Measurements from ENCODE around the gene PDE6H. TPM values are rescaled to one million over a fixed set of nuclear protein-coding genes. Genes with fewer than 3 reads are reported as not detected.

Gene PDE6H
- total and polyA plus RNA-seq, 12 donors = 0.48 to 5.9 (median 1.5) TPM; not detected in 8

GRCh38 chr12:15020156-15020555 is 47.3 kb downstream of the PDE6H start:
- H3K4me3 ChIP-seq = no peak overlapping the region
- intact Hi-C loops (cut with DNase I) = no loop called here
- no peaks in the 10 kb centered on the region for H3K9me3 ChIP-seq (replicated peaks in 1 of 3)
- H3K36me3 ChIP-seq (replicated peaks in 1 of 2) = no peaks in the 10 kb centered on the region
- 84 to 90% (median 85%) methylated on average over 3 of the region's 3 CpGs for WGBS, 4 donors
- H3K27me3 ChIP-seq = no peaks in the 10 kb centered on the region
- DNase-seq = no peak
- H3K27ac ChIP-seq = no peak overlapping the region
- no peaks in the 10 kb centered on the region for H3K4me1 ChIP-seq (replicated peaks in 1 of 2)
- TF ChIP-seq POLR2A (IDR thresholded peaks at IDR 0.05) (no peak), CTCF (IDR thresholded peaks at IDR 0.05) (no peak)

Other genes starting within 250 kb of the PDE6H start
- gene WBP11, start 169.6 kb upstream of the PDE6H start, total RNA-seq = 100 to 1,000 TPM in 1 of 9 donors, 10 to 100 TPM in 8; 11.5 to 103 (median 29.5) TPM
- gene WBP11, start 169.6 kb upstream of the PDE6H start, polyA plus RNA-seq = 100 to 1,000 TPM in 1 of 3 donors, 10 to 100 TPM in 2; 16.6 to 112 (median 20.2) TPM
- 1 to 10 TPM; 2.6 to 9.3 (median 4.3) TPM for gene C12orf60, start 169.4 kb upstream of the PDE6H start, total RNA-seq
- 10 to 100 TPM in 1 of 3 donors, 1 to 10 TPM in 2; 3.1 to 12.5 (median 4.8) TPM for gene C12orf60, start 169.4 kb upstream of the PDE6H start, polyA plus RNA-seq
- gene SMCO3, start 158.9 kb upstream of the PDE6H start, total RNA-seq = under 1 TPM in 7 of 9 donors, not detected in 2; 0.11 to 0.41 (median 0.27) TPM
- under 1 TPM in 2 of 3 donors, not detected in 1; 0.20 to 0.24 TPM for gene SMCO3, start 158.9 kb upstream of the PDE6H start, polyA plus RNA-seq
- gene ART4, start 129.5 kb upstream of the PDE6H start, total RNA-seq = 10 to 100 TPM in 1 of 9 donors, 1 to 10 TPM in 6, under 1 TPM in 2; 0.22 to 15.2 (median 5.1) TPM
- gene ART4, start 129.5 kb upstream of the PDE6H start, polyA plus RNA-seq = 1 to 10 TPM in 1 of 3 donors, under 1 TPM in 2; 0.51 to 5.9 (median 0.88) TPM
- gene MGP, start 87.2 kb upstream of the PDE6H start, total RNA-seq = 1,000 to 10,000 TPM in 8 of 9 donors, 10 to 100 TPM in 1; 50.6 to 2,003 (median 1,303) TPM
- 1,000 to 10,000 TPM in 2 of 3 donors, 100 to 1,000 TPM in 1; 999 to 1,170 (median 1,064) TPM for gene MGP, start 87.2 kb upstream of the PDE6H start, polyA plus RNA-seq
- 1 to 10 TPM in 5 of 9 donors, under 1 TPM in 2, not detected in 2; 0.18 to 2.3 (median 1.1) TPM for gene ERP27, start 34.5 kb upstream of the PDE6H start, total RNA-seq
- gene ERP27, start 34.5 kb upstream of the PDE6H start, polyA plus RNA-seq = 1 to 10 TPM in 2 of 3 donors, under 1 TPM in 1; 0.34 to 3.0 (median 1.2) TPM
- 100 to 1,000 TPM in 5 of 9 donors, 10 to 100 TPM in 4; 28.3 to 196 (median 101) TPM for gene ARHGDIB, start 11.4 kb upstream of the PDE6H start, total RNA-seq
- 100 to 1,000 TPM; 157 to 190 (median 165) TPM for gene ARHGDIB, start 11.4 kb upstream of the PDE6H start, polyA plus RNA-seq
- 100 to 1,000 TPM in 3 of 9 donors, 10 to 100 TPM in 6; 12.9 to 146 (median 86.1) TPM for gene RERG, start 248.4 kb downstream of the PDE6H start, total RNA-seq
- gene RERG, start 248.4 kb downstream of the PDE6H start, polyA plus RNA-seq = 10 to 100 TPM; 33.5 to 47.9 (median 39.3) TPM

All from adrenal gland (tissue), 12 donors.